Measurements from ENCODE around the gene SLC39A11.
"Not testable (repeated sequence)": the region's sequence is repeated elsewhere in the genome, so short reads cannot be mapped to it uniquely, and the experiment has no call there.

Gene SLC39A11

DNA sequence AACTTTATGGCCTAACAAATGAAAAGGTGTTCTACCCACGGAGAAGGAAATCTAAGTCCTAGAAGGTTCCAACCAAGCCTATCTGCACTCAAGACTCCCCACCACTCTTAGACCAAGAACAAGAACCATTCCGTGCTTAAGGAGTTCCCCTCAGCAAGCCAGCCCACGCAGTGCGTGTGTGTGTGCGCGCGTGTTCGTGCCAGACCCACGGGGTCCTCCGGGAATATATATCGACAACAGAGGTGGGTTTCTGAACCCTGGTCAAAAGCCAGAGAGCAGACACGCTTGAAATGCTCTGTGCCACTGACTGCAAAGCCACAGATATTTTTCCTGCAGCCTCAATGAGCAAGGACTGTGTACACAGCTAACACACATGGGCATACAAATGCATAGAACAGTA lies 70.7 kb downstream of the SLC39A11 start:
- TF ChIP-seq JUND (IDR thresholded peaks at IDR 0.05; ENCODE audit: low read depth): no peak
- in situ Hi-C loops (cut with HindIII; ENCODE audit: low pct_unique_long_range_greater_than_20kb, low sequenced_read_pairs): no loop called here
- DNase-seq (ENCODE audit: low read depth in 1 of 2, low spot score in 1 of 2): no peak

GRCh38 chr17:73020110-73020509 lies 72.4 kb downstream of the SLC39A11 start:
- TF ChIP-seq JUND (IDR thresholded peaks at IDR 0.05; ENCODE audit: low read depth): no peak
- no peak for DNase-seq (ENCODE audit: low read depth in 1 of 2, low spot score in 1 of 2)
- in situ Hi-C loops (cut with HindIII; ENCODE audit: low pct_unique_long_range_greater_than_20kb, low sequenced_read_pairs): no loop called here

GRCh38 chr17:73018599-73018998 lies 73.9 kb downstream of the SLC39A11 start:
- DNase-seq (ENCODE audit: low read depth in 1 of 2, low spot score in 1 of 2): no peak
- in situ Hi-C loops (cut with HindIII; ENCODE audit: low pct_unique_long_range_greater_than_20kb, low sequenced_read_pairs): no loop called here
- TF ChIP-seq JUND (IDR thresholded peaks at IDR 0.05; ENCODE audit: low read depth): no peak

DNA sequence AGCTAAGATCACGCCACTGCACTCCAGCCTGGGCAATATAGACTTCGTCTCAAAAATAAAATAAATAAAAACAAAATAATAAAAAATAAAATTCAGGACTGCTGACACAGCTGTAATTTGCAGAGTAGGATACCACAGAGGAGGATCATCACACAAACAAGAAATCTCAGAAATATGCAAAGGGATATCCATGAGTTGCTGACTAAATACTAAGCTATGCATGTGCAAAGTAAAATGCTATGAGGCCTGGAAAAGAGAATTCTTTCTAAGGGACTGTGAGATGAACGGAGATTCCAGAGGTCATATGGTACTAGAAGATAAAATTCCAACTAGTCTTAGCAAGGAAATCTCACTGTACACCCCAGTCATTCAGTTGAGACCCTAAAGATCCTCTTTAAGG lies 74.8 kb downstream of the SLC39A11 start:
- in situ Hi-C loops (cut with HindIII; ENCODE audit: low pct_unique_long_range_greater_than_20kb, low sequenced_read_pairs): no loop called here
- TF ChIP-seq JUND (IDR thresholded peaks at IDR 0.05; ENCODE audit: low read depth): no peak
- no peak for DNase-seq (ENCODE audit: low read depth in 1 of 2, low spot score in 1 of 2)

- in situ Hi-C loops (cut with HindIII; ENCODE audit: low pct_unique_long_range_greater_than_20kb, low sequenced_read_pairs): no loop called here
- DNase-seq (ENCODE audit: low read depth in 1 of 2, low spot score in 1 of 2): no peak
- TF ChIP-seq JUND (IDR thresholded peaks at IDR 0.05; ENCODE audit: low read depth): no peak
Measured at GRCh38 chr17:73015722-73016276, 76.7 kb downstream of the SLC39A11 start.

DNA sequence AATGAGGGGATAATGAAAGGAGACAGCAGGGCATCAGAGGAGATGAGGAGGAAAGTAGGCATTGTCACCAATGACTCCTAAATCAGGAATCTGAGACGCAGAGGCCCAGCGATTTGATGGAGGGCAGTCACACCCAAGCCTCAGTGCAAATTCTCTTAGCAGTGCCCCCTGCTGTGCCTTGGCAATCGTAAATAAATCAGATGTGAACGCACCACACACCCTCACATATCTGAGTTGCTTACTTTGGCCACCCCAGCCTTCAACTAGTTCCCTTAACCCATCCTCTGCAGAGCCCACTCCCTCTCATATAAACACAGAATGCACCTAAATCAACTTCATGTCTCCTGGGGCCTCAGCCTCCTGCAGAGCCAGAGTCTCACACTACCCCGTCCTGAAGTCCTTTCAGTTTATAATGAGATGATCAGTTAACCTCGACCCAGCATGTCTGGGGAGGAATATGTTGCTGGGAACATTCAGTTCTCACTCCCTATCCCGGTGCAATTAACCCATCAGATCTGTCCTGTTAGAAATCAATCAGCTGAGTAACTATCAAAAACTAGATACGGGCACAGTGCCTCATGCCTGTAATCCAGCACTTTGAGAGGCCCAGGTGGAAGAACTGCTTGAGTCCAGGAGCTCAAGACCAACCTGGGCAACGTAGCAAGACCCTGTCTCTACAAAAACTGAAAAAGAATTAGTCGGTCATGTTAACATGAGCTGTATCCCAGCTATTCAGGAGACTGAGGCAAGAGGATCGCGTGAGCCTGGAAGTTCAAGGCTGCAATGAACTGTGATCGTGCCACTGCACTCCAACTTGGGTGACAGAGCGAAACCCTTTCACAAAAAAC lies 78.4 kb downstream of the SLC39A11 start:
- in situ Hi-C loops (cut with HindIII; ENCODE audit: low pct_unique_long_range_greater_than_20kb, low sequenced_read_pairs): no loop called here
- DNase-seq (ENCODE audit: low read depth in 1 of 2, low spot score in 1 of 2): no peak

GRCh38 chr17:73013301-73013700 lies 79.2 kb downstream of the SLC39A11 start:
- DNase-seq (ENCODE audit: low read depth in 1 of 2, low spot score in 1 of 2): no peak
- TF ChIP-seq JUND (IDR thresholded peaks at IDR 0.05; ENCODE audit: low read depth): no peak
- in situ Hi-C loops (cut with HindIII; ENCODE audit: low pct_unique_long_range_greater_than_20kb, low sequenced_read_pairs): no loop called here

More for the DNA sequence above, 78.4 kb downstream of the SLC39A11 start:
- TF ChIP-seq JUND (IDR thresholded peaks at IDR 0.05; ENCODE audit: low read depth): no peak

DNA sequence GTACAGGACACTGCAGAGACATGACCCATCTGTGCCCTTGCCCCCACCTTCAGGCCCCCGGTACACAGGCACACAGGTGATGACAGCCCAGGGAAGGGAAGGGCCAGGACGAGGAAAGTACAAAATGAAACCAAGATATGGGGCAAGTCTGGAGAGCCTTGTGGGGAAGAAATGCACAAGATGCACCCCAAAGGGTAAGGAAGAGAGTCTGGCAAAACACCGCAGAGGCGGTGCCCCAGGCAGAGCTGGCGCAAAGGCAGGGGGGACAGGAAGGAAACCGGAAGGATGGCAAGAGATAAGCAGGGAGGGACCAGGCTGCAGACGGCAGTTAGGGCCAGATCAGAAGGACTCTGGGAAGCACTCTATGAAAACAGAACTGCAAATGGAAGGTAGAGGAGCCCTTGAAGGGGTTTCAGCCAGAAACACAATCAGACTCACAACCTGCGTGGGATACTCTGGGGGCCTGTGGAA lies 81.4 kb downstream of the SLC39A11 start:
- peak in 1 of 2 experiments; percentile 27 for DNase-seq (ENCODE audit: low read depth in 1 of 2, low spot score in 1 of 2)
- TF ChIP-seq JUND (IDR thresholded peaks at IDR 0.05; ENCODE audit: low read depth): no peak
- in situ Hi-C loops (cut with HindIII; ENCODE audit: low pct_unique_long_range_greater_than_20kb, low sequenced_read_pairs): no loop called here

- in situ Hi-C loops (cut with HindIII; ENCODE audit: low pct_unique_long_range_greater_than_20kb, low sequenced_read_pairs): no loop called here
- peak in 1 of 2 experiments; percentile 46 for DNase-seq (ENCODE audit: low read depth in 1 of 2, low spot score in 1 of 2)
- TF ChIP-seq JUND (IDR thresholded peaks at IDR 0.05; ENCODE audit: low read depth): no peak
Measured at GRCh38 chr17:73010414-73010813, 82.1 kb downstream of the SLC39A11 start.

- TF ChIP-seq JUND (IDR thresholded peaks at IDR 0.05; ENCODE audit: low read depth): no peak
- in situ Hi-C loops (cut with HindIII; ENCODE audit: low pct_unique_long_range_greater_than_20kb, low sequenced_read_pairs): no loop called here
- no peak for DNase-seq (ENCODE audit: low read depth in 1 of 2, low spot score in 1 of 2)
Measured at GRCh38 chr17:73007407-73007806, 85.1 kb downstream of the SLC39A11 start.

GRCh38 chr17:73005360-73005759 lies 87.1 kb downstream of the SLC39A11 start:
- DNase-seq (ENCODE audit: low read depth in 1 of 2, low spot score in 1 of 2): no peak
- in situ Hi-C loops (cut with HindIII; ENCODE audit: low pct_unique_long_range_greater_than_20kb, low sequenced_read_pairs): no loop called here
- TF ChIP-seq JUND (IDR thresholded peaks at IDR 0.05; ENCODE audit: low read depth): no peak

DNA sequence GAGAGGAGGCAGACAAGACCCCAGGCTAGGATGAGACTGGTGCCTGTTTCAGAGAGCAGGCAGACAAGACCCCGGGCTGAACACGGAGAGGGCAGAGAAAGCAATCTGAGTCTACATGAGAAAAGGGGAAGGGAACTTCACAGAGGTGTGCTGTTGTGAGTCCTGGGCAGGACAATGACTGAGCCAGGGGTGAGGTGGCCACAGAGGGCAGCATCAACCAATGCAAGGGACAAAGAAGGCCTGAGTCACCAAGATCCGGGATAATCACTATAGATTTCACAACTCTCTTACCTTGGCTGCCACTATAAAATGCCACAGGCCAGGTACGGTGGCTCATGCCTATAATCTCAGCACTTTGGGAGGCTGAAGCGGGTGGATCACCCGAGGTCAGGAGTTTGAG lies 89.0 kb downstream of the SLC39A11 start:
- peak in 1 of 2 experiments; percentile 74 for DNase-seq (ENCODE audit: low read depth in 1 of 2, low spot score in 1 of 2)
- in situ Hi-C loops (cut with HindIII; ENCODE audit: low pct_unique_long_range_greater_than_20kb, low sequenced_read_pairs): no loop called here
- no peak for TF ChIP-seq JUND (IDR thresholded peaks at IDR 0.05; ENCODE audit: low read depth)

GRCh38 chr17:73000832-73001231 lies 91.7 kb downstream of the SLC39A11 start:
- DNase-seq (ENCODE audit: low read depth in 1 of 2, low spot score in 1 of 2): no peak
- TF ChIP-seq JUND (IDR thresholded peaks at IDR 0.05; ENCODE audit: low read depth): no peak
- in situ Hi-C loops (cut with HindIII; ENCODE audit: low pct_unique_long_range_greater_than_20kb, low sequenced_read_pairs): no loop called here

DNA sequence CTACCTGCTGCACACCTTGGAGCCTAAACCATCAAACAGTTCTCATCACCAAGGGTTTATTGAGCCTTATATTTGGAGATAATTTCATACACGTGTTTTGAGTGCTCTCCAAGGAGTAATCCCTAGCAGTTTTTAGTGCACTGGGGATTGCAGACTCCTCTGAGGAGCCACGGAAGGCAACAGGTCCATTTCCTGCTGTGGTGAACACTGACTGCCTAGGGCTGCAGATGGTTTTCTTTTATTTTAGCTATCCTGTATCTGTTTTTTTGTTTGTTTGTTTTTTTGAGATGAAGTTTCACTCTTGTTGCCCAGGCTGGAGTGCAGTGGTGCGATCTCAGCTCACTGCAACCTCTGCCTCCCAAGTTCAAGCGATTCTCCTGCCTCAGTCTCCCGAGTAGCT lies 93.0 kb downstream of the SLC39A11 start:
- in situ Hi-C loops (cut with HindIII; ENCODE audit: low pct_unique_long_range_greater_than_20kb, low sequenced_read_pairs); DNase-seq (ENCODE audit: low read depth in 1 of 2, low spot score in 1 of 2): not testable (repeated sequence)

All from T47D (cell line).